ENCODE results near the gene PRKCD.
"Not testable (repeated sequence)": the region's sequence is repeated elsewhere in the genome, so short reads cannot be mapped to it uniquely, and the experiment has no call there.

- TF ChIP-seq CTCF, POLR2AphosphoS5, POLR2A (IDR thresholded peaks at IDR 0.05): not testable (repeated sequence)
Measured at GRCh38 chr3:53151086-53151438, 9.9 kb upstream of the PRKCD start.

Measured in upper lobe of left lung (tissue), 4 donors.